ENCODE data around the gene TAF11L4. TPM values are rescaled to one million over a fixed set of nuclear protein-coding genes. Genes with fewer than 3 reads are reported as not detected.
"Not testable (repeated sequence)": the region's sequence is repeated elsewhere in the genome, so short reads cannot be mapped to it uniquely, and the experiment has no call there.

The TAF11L4 gene
- total and polyA plus RNA-seq, 10 donors, result not detected

GRCh38 chr5:17497446-17497845 lies 24.2 kb upstream of the TAF11L4 start:
- no peaks in the 10 kb centered on the region for H3K27me3 ChIP-seq (replicated peaks in 1 of 7)
- H3K27ac ChIP-seq, result no peak overlapping the region
- intact Hi-C loops (cut with DNase I; ENCODE audit: low total_unique reads), result no loop called here
- H3K9me3 ChIP-seq, result peaks cover 0 to 5% (median 0%) of the 10 kb centered on the region in 8 donors
- 77 to 88% (median 83%) methylated on average over 4 of the region's 4 CpGs for WGBS, 5 donors
- no peak overlapping the region for H3K4me3 ChIP-seq
- H3K36me3 ChIP-seq, result no peaks in the 10 kb centered on the region
- H3K4me1 ChIP-seq, result no peaks in the 10 kb centered on the region
- TF ChIP-seq POLR2A (IDR thresholded peaks at IDR 0.05) (no peak), POLR2AphosphoS5 (IDR thresholded peaks at IDR 0.05) (no peak), CTCF (IDR thresholded peaks at IDR 0.05 in 8 of 11, conservative IDR thresholded peaks at IDR 0.05 in 3 of 11) (no peak)
- DNase-seq, result no peak

GRCh38 chr5:17497931-17498330 lies 23.7 kb upstream of the TAF11L4 start, which contains the start of gene TAF11L2:
Gene TAF11L2 (plus strand): TSS chr5:17498231.
- intact Hi-C loops (cut with DNase I; ENCODE audit: low total_unique reads); H3K36me3 ChIP-seq; H3K27me3 ChIP-seq (replicated peaks in 1 of 7); DNase-seq; H3K27ac ChIP-seq; H3K4me1 ChIP-seq; H3K9me3 ChIP-seq; H3K4me3 ChIP-seq: not testable (repeated sequence)
- 83 to 94% (median 90%) methylated on average over 8 of the region's 8 CpGs for WGBS, 5 donors

- Histone ChIP-seq H3K4me3 (no peak overlapping the region), H3K27ac (no peak overlapping the region), H3K4me1 (no peaks in the 10 kb centered on the region), H3K9me3 (no peaks in the 10 kb centered on the region), H3K36me3 (no peaks in the 10 kb centered on the region), H3K27me3 (replicated peaks in 1 of 7) (no peaks in the 10 kb centered on the region)
- TF ChIP-seq POLR2AphosphoS5 (IDR thresholded peaks at IDR 0.05) (no peak), CTCF (IDR thresholded peaks at IDR 0.05 in 8 of 11, conservative IDR thresholded peaks at IDR 0.05 in 3 of 11) (no peak), POLR2A (IDR thresholded peaks at IDR 0.05) (no peak)
- intact Hi-C loops (cut with DNase I; ENCODE audit: low total_unique reads), result no loop called here
- DNase-seq, result peak; percentile 73
- WGBS, 5 donors, result 89 to 95% (median 92%) methylated on average over 15 to 17 of the region's 17 CpGs
Measured at GRCh38 chr5:17511775-17512325, 9.8 kb upstream of the TAF11L4 start.

GRCh38 chr5:17517526-17517925 lies 4.1 kb upstream of the TAF11L4 start:
- DNase-seq, result peak; percentile 78

GRCh38 chr5:17518067-17518466 lies 3.5 kb upstream of the TAF11L4 start, which contains the start of gene TAF11L3:
Gene TAF11L3 (plus strand): TSS chr5:17518367.
- H3K4me3 ChIP-seq; intact Hi-C loops (cut with DNase I; ENCODE audit: low total_unique reads); H3K4me1 ChIP-seq; H3K36me3 ChIP-seq; H3K9me3 ChIP-seq; DNase-seq; H3K27me3 ChIP-seq (replicated peaks in 1 of 7); H3K27ac ChIP-seq: not testable (repeated sequence)
- no CpG with 5 or more reads among the region's 15 CpGs for WGBS, 5 donors

More at GRCh38 chr5:17517526-17517925, 4.1 kb upstream of the TAF11L4 start:
- intact Hi-C loops (cut with DNase I; ENCODE audit: low total_unique reads); H3K4me1 ChIP-seq; H3K9me3 ChIP-seq; H3K27me3 ChIP-seq (replicated peaks in 1 of 7); H3K4me3 ChIP-seq; H3K36me3 ChIP-seq; H3K27ac ChIP-seq: not testable (repeated sequence)
- 73 to 89% (median 82%) methylated on average over 8 to 11 of the region's 12 CpGs for WGBS, 5 donors

GRCh38 chr5:17519508-17519907 lies 2.1 kb upstream of the TAF11L4 start:
- WGBS, 5 donors, result 93 to 96% (median 95%) methylated on average over 8 to 10 of the region's 14 CpGs
- DNase-seq; intact Hi-C loops (cut with DNase I; ENCODE audit: low total_unique reads); H3K27me3 ChIP-seq (replicated peaks in 1 of 7); H3K9me3 ChIP-seq; H3K4me1 ChIP-seq; H3K27ac ChIP-seq; H3K4me3 ChIP-seq; H3K36me3 ChIP-seq: not testable (repeated sequence)

- H3K27ac ChIP-seq; H3K36me3 ChIP-seq; H3K27me3 ChIP-seq (replicated peaks in 1 of 7); intact Hi-C loops (cut with DNase I; ENCODE audit: low total_unique reads); DNase-seq; H3K4me1 ChIP-seq; H3K4me3 ChIP-seq; H3K9me3 ChIP-seq: not testable (repeated sequence)
- WGBS, 5 donors, result no CpG with 5 or more reads among the region's 15 CpGs
Measured at GRCh38 chr5:17524935-17525334, 3.3 kb downstream of the TAF11L4 start, which contains the start of gene TAF11L5. Gene TAF11L5 (plus strand): TSS chr5:17525235.

- H3K27ac ChIP-seq; H3K4me1 ChIP-seq; H3K9me3 ChIP-seq; intact Hi-C loops (cut with DNase I; ENCODE audit: low total_unique reads); H3K4me3 ChIP-seq; H3K27me3 ChIP-seq (replicated peaks in 1 of 7); H3K36me3 ChIP-seq: not testable (repeated sequence)
- 89 to 98% (median 92%) methylated on average over 9 to 14 of the region's 17 CpGs for WGBS, 5 donors
- peak; percentile 78 for DNase-seq
Measured at GRCh38 chr5:17526504-17526903, 4.9 kb downstream of the TAF11L4 start.

GRCh38 chr5:17528369-17528768 lies 6.8 kb downstream of the TAF11L4 start, which contains the start of gene TAF11L6:
Gene TAF11L6 (plus strand): TSS chr5:17528669.
- H3K9me3 ChIP-seq; H3K4me1 ChIP-seq; H3K4me3 ChIP-seq; intact Hi-C loops (cut with DNase I; ENCODE audit: low total_unique reads); H3K27me3 ChIP-seq (replicated peaks in 1 of 7); DNase-seq; H3K36me3 ChIP-seq; H3K27ac ChIP-seq: not testable (repeated sequence)
- WGBS, 5 donors, result no CpG with 5 or more reads among the region's 15 CpGs

Measured in spleen (tissue), 11 donors.